HUDEP-2 (cell line): ENCODE data around the gene TMEM245.

Source experiments
- DNase-seq, 76 experiments: peaks; one replicate each; lab custom pipeline; 2025; ENCODE audit not compliant: unreplicated experiment in 76 of 76; lab: John Stamatoyannopoulos, UW

The TMEM245 gene

DNA sequence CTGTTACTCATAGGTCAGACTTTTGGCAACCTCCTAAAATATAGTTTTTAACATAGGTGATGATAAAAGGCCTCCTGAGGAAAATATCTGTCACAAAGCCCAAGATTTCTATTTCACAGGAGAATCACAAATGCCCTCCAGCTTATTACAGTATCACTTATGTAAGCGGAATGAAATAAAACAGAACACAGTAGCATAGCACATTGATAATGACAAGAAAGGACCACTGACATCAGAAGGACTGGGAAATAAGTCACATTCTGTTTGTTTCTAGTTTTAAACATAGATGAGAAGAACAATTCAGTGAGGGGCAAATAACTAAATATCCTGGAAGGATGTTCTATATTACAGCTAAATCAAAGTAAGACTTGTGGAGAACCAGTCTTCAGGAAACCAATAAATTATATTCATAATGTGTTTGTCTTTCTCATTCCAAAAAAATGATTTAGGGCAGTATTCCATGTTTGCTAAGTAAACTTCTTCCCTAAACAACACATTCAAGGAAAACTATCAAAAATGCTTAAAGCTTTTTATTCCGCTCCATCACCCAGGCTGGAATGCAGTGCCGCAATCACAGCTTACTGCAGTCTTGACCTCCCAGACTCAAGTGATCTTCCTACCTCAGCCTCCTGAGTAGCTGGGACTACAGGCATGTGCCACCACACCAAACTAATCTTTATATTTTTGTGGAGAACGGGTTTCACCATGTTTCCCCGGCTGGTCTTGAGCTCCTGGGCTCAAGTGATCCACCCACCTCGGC, 85.6 kb downstream of the TMEM245 start:
- no peak for DNase-seq

DNA sequence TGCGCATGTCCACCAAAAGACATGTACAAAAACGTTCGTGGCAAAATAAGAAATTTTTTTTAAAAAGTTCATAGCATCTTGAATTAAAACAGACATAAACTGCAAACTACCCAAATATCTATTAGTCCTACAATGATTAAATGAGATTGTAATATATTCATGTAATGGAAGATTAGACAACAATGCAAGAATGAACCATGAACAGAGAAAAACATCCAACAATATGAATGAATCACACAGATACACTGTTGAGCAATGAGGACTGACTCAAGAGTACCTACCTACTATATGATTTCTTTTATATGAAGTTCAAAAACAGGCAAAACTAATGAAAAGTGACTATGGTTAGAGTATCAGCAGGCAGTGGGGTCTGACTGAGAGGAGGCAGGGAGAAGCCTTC, 88.5 kb downstream of the TMEM245 start:
- no peak for DNase-seq

DNA sequence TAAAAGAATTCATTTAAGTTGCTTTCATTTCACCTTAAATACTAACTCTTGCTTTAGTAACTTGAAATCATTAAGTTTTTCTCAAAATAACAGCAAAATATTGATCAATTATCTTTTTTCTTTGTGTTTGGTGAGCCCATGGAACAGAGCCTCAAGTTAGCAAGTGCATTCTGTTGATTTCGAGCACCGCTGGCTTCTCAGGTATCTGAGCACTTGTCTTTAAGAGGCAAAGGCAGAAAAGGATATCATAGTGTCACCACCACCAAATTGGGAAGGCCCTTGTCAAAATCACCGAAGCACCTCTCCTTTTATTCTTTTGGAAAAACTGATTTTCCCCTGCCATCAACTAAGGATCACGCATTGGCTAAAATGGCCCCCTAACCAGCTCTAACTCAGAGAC, 89.3 kb downstream of the TMEM245 start:
- DNase-seq: no peak

DNA sequence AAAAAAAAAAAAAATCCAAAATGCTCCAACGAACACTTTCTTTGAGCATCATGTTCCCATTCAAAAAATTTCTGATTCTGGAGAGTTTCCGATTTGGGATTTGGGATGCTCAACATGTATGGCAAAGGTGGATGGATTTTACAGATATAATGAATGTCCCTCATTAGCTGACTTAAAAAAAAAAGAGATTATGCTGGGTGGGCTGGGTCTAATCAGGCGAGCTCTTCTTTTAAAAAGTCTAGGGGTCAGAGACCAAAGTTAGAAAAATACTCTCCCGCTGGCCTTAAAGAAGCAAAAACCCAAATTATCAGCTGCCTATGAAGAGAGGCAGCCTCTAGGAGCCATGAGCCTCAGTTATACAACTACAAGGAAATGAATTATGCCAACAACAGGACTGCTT, 91.3 kb downstream of the TMEM245 start:
- no peak for DNase-seq

DNA sequence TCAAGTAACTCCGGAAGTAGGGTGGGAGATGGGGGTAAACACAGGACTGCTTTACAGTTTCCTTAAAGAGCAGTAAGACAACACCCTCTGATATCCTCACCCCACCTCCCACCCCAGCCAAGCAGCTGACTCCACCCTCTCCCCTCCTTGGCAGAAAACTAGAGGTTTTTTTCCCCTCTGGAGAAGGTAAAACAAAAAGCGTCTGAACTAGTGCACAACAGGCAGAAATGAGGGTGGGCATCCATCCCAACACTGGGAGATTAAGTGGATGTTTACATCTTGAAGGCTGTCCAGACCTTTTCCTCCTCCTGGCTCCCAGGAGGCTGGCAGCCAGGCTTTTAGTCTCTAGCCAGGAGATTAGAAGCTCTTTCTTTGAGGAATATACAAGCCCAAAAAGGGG, 92.6 kb downstream of the TMEM245 start:
- DNase-seq: peak in 1 of 76 experiments; percentile 2

GRCh38 chr9:109026306-109026705, 93.4 kb downstream of the TMEM245 start:
- no peak for DNase-seq

GRCh38 chr9:109022873-109023272, 96.9 kb downstream of the TMEM245 start:
- no peak for DNase-seq

- no peak for DNase-seq
Observed at GRCh38 chr9:109020581-109021511, 98.9 kb downstream of the TMEM245 start.

- no peak for DNase-seq
Observed at GRCh38 chr9:109020113-109020512, 99.6 kb downstream of the TMEM245 start.

GRCh38 chr9:109019420-109019819, 100.3 kb downstream of the TMEM245 start:
- no peak for DNase-seq

DNA sequence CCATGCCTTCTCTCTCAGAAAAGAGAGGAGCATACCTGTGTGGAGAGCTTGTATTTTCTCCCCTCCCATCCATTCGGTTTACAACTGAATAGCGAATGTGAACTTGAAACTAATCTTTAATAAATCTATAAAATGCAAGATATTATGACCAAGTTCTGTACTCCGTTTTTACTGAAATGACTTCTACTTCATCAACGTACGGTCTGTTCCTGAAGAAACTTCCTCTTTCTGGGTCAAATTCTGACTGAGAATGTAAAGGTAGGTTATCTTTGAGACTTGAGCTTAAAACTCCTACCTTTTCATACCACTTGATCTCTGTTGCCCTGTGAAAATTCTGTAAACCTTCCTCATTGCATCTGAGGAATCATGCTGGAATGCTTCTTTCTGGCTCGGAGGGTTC, 102.3 kb downstream of the TMEM245 start:
- DNase-seq: no peak

GRCh38 chr9:109017061-109017460, 102.7 kb downstream of the TMEM245 start:
- no peak for DNase-seq

- DNase-seq: no peak
Observed at GRCh38 chr9:109016132-109016531, 103.6 kb downstream of the TMEM245 start.

DNA sequence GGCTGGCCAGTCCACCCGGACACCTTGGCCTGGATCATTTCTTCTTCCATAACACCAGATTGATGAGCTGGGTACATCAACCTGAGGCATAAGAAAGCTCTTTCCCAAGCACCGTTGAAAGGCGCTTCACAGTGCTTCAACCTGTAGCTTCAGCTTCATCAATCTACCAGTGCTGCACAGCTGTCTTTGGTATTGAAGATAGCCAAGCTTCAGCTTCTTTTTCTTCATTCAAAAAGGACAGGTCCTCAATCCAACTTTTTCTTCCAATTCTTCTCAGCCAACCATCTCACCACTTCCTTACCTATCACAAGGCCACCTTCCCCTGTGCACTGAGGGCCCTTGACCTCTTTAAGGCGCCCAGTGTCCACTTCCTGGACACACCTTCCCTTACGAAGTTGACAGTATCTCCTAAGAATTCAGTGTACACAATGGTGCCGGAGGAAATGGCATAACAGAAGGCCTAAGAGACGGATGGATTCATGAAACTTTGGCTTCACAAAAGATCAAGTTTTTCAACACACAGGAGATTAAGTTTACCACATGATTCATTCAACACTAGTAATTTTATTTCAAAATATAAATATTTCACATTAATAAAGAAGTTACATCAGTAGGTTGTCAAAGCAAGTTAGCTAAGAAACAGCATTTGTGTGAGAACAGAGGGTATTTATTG, 105.0 kb downstream of the TMEM245 start:
- DNase-seq: no peak

DNA sequence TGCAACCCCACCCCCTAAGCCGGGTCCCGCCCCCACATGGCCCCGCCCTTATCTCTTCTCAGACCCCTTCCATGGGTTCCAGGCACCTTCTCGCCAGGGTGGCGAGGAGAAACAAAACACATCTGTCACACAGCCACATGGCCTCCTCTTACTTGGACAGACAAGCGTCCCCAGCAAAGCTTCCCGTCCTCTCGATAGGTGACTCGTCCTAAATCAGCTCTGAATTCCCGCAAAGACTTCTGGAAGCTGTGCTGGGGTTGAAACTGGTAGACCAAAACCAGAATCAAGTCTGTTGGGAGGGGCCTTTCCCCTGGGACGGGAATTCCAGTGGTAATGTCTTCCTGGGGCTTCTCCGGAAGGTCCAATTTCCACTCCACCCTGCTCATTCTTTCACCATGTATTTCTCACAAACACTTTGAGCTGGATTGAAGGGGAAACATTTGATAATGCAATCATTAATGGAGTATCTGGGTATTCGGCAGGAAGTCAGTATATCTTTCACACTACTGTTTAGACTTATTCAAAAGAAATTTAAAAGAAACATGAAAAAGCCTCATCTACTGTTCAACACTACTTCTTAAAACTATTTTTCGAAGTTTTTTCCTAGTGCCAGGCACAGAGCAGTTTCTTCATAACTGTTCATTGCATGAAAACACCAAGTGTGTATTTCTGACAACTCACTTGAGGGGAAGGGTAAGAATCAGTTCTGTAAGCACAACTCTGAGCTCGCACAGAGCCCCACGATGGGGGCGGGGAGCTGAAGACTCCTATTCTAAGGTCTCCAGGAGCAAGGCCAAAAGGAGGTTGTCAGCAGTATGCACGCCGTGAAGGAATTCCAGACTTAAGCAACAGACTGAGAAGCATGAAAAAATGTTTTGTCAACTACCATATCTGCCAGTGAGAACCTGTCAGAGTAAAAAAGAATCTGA, 105.8 kb downstream of the TMEM245 start:
- peak in 4 of 76 experiments; percentile 5 to 71 (median 40) for DNase-seq

- DNase-seq: peak in 72 of 76 experiments; percentile 30 to 96 (median 88)
Observed at GRCh38 chr9:109012876-109013678, 106.7 kb downstream of the TMEM245 start, which contains the start of gene CTNNAL1. Gene CTNNAL1 (minus strand): TSS chr9:109013499. CDS start chr9:109013442, 57 bp downstream.

- DNase-seq: peak in 33 of 76 experiments; percentile 4 to 54 (median 20)
Observed at GRCh38 chr9:109012009-109012875, 107.5 kb downstream of the TMEM245 start.

- no peak for DNase-seq
Observed at GRCh38 chr9:109011231-109011671, 108.5 kb downstream of the TMEM245 start.
